ENCODE measurements around the gene RBFOX1.

Gene RBFOX1

GRCh38 chr16:7332611-7333010 lies at the start of gene RBFOX1:
RBFOX1 (plus strand) TSS chr16:7332845.
- DNase-seq (ENCODE audit: low spot score) = no peak

GRCh38 chr16:7284780-7285179 lies 47.9 kb upstream of the RBFOX1 start:
- no peak for DNase-seq (ENCODE audit: low spot score)

GRCh38 chr16:7285520-7285919 lies 47.1 kb upstream of the RBFOX1 start:
- no peak for DNase-seq (ENCODE audit: low spot score)

- no peak for DNase-seq (ENCODE audit: low spot score)
Measured at GRCh38 chr16:7289299-7289698, 43.3 kb upstream of the RBFOX1 start.

- DNase-seq (ENCODE audit: low spot score) = no peak
Measured at GRCh38 chr16:7290682-7291081, 42.0 kb upstream of the RBFOX1 start.

GRCh38 chr16:7294020-7294419 lies 38.6 kb upstream of the RBFOX1 start:
- DNase-seq (ENCODE audit: low spot score) = no peak

GRCh38 chr16:7303052-7303610 lies 29.5 kb upstream of the RBFOX1 start:
- no peak for DNase-seq (ENCODE audit: low spot score)

GRCh38 chr16:7303660-7304200 lies 28.9 kb upstream of the RBFOX1 start:
- DNase-seq (ENCODE audit: low spot score) = no peak

GRCh38 chr16:7304279-7304678 lies 28.4 kb upstream of the RBFOX1 start:
- no peak for DNase-seq (ENCODE audit: low spot score)

GRCh38 chr16:7304958-7305357 lies 27.7 kb upstream of the RBFOX1 start:
- DNase-seq (ENCODE audit: low spot score) = no peak

GRCh38 chr16:7313170-7313569 lies 19.5 kb upstream of the RBFOX1 start:
- no peak for DNase-seq (ENCODE audit: low spot score)

- no peak for DNase-seq (ENCODE audit: low spot score)
Measured at GRCh38 chr16:7314163-7314562, 18.5 kb upstream of the RBFOX1 start.

GRCh38 chr16:7315813-7316212 lies 16.8 kb upstream of the RBFOX1 start:
- no peak for DNase-seq (ENCODE audit: low spot score)

- DNase-seq (ENCODE audit: low spot score) = no peak
Measured at GRCh38 chr16:7316281-7316888, 16.3 kb upstream of the RBFOX1 start.

GRCh38 chr16:7317982-7318381 lies 14.7 kb upstream of the RBFOX1 start:
- DNase-seq (ENCODE audit: low spot score) = no peak

- DNase-seq (ENCODE audit: low spot score) = no peak
Measured at GRCh38 chr16:7318686-7319085, 14.0 kb upstream of the RBFOX1 start.

- no peak for DNase-seq (ENCODE audit: low spot score)
Measured at GRCh38 chr16:7319514-7319913, 13.1 kb upstream of the RBFOX1 start.

GRCh38 chr16:7321661-7322060 lies 11.0 kb upstream of the RBFOX1 start:
- DNase-seq (ENCODE audit: low spot score) = no peak

GRCh38 chr16:7324321-7324720 lies 8.3 kb upstream of the RBFOX1 start:
- DNase-seq (ENCODE audit: low spot score) = no peak

GRCh38 chr16:7325834-7326233 lies 6.8 kb upstream of the RBFOX1 start:
- no peak for DNase-seq (ENCODE audit: low spot score)

- DNase-seq (ENCODE audit: low spot score) = no peak
Measured at GRCh38 chr16:7330709-7331108, 1.9 kb upstream of the RBFOX1 start.

GRCh38 chr16:7331997-7332396 lies 648 bp upstream of the RBFOX1 start:
- no peak for DNase-seq (ENCODE audit: low spot score)

GRCh38 chr16:7333180-7333725 lies 608 bp downstream of the RBFOX1 start:
- DNase-seq (ENCODE audit: low spot score) = no peak

Measured in AG20443 (cell line).